Subcutaneous adipose tissue (tissue), 4 donors: ENCODE results near the gene PAQR8. TPM values are rescaled to one million over a fixed set of nuclear protein-coding genes. Genes with fewer than 3 reads are reported as not detected.

Experiments
- total RNA-seq, 4 donors: library from RNA; depleted of rRNA; stranded (reverse); fragments of >200 nt; gene quantifications; one replicate each; pipeline ENCODE4 v1.1.0, GENCODE V29; 2016
- TF ChIP-seq, protein P1 (sequence below): fragments of 450-650 bp; IDR thresholded peaks from one replicate; pipeline ENCODE4 v1.5.1; 2016; ENCODE audit warnings: low read depth, mild to moderate bottlenecking, control low read depth, antibody characterized with exemption, moderate library complexity

The PAQR8 gene
- total RNA-seq, 4 donors from 2014 or later: 2.8 to 9.9 (median 4.3) TPM

DNA sequence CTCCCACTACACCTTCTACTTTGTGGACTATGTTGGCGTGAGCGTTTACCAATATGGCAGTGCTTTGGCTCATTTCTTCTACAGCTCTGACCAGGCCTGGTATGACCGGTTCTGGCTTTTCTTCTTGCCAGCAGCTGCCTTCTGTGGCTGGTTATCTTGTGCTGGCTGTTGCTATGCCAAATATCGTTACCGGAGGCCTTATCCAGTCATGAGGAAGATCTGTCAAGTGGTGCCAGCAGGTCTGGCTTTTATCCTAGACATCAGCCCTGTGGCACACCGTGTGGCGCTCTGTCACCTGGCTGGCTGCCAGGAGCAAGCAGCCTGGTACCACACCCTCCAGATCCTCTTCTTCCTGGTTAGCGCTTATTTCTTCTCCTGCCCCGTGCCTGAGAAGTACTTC is 41.7 kb downstream of the PAQR8 start:
- TF ChIP-seq, protein P1, sequence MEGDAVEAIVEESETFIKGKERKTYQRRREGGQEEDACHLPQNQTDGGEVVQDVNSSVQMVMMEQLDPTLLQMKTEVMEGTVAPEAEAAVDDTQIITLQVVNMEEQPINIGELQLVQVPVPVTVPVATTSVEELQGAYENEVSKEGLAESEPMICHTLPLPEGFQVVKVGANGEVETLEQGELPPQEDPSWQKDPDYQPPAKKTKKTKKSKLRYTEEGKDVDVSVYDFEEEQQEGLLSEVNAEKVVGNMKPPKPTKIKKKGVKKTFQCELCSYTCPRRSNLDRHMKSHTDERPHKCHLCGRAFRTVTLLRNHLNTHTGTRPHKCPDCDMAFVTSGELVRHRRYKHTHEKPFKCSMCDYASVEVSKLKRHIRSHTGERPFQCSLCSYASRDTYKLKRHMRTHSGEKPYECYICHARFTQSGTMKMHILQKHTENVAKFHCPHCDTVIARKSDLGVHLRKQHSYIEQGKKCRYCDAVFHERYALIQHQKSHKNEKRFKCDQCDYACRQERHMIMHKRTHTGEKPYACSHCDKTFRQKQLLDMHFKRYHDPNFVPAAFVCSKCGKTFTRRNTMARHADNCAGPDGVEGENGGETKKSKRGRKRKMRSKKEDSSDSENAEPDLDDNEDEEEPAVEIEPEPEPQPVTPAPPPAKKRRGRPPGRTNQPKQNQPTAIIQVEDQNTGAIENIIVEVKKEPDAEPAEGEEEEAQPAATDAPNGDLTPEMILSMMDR: no peak

DNA sequence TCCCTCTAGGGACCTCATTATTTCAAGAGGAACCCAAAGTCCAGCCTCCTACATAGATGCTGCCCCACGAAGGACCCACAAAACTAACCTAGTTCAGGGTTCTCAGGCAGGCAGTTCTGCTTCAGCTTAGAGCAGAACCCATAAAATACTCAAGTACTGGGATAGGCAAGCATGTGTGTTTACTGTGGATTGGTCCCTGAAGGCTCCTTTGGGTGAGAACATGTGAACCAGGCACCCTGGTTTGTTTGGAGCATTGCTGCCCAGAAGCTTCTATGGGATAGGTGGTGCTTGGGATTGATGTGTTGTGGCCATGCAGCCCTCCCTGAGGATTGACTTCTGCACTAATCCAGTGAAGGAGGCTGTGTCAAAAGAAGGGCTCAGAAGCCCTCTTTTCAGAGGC is 43.3 kb downstream of the PAQR8 start:
- TF ChIP-seq, protein P1: no peak

DNA sequence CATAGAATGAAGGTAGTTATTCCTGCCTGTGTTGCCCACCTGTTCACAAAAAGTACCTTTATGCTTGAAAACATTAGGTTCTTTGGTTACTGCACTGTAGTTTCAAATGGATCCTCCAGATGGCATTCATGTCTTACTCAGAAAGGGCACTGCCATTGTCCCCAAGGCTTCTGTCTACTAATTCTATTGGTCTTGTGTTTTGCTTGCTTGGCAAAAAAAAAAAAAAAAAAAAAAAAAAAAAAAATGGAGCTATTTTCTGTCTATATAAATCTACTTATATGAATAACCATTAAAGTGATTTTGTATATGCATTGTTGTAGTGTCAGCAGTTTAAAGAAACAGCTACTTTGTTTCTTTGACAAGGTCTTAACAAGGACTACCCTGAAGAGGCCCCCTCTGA is 45.5 kb downstream of the PAQR8 start:
- TF ChIP-seq, protein P1: no peak

DNA sequence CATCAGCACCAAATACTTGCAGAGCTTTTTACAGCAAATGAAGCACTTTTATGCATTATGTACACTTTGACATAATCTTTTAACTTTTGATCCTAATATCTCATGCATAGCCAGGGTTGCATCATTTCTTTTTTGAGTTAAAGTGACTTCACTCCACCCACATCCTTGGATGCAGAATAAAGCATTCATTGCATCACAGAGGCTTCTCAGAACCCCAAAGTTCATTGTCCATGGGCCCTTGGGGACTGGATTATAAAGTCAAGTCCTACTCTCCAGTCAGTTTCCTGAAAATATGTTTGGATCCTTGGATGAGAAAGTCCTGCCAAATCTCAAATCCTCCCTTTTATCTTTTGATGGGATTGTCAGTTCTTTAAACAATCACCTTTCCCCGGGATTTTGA is 47.5 kb downstream of the PAQR8 start:
- TF ChIP-seq, protein P1: no peak

DNA sequence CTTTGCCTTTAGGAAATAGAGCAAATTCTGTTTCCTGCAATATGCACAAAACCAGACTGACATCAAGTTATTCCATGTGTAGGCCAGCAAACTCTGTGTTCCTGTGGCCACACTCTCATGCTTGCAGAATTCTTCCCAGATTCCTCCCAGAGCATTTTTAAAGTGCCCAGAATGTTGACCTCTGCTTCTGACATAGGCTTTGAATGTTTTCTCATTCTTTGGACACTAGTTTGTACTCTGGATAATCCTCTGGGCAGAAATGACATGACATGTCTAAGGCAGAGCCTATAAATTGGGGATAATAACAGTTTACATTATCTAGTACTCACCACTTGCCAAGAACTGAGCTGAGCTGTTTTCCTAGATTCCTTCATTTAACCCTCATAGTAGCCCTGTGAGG is 49.0 kb downstream of the PAQR8 start:
- TF ChIP-seq, protein P1: no peak

DNA sequence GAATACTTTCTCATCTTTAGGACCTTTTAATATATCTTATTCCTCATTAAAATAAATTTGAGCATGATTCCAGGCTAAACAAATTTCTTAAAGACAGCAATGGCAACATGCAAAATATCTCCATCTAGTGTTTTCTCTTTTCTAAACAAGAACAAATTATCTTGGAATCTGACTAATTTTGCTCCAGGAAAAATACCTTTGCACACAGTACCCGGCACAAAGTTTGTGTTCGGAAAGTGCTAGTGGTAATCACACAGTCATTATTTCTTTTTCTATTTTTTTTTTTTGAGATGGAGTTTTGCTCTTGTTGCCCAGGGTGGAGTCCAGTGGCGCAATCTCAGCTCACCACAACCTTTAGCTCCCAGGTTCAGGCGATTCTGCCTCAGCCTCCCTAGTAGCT is 50.0 kb downstream of the PAQR8 start:
- TF ChIP-seq, protein P1: no peak

DNA sequence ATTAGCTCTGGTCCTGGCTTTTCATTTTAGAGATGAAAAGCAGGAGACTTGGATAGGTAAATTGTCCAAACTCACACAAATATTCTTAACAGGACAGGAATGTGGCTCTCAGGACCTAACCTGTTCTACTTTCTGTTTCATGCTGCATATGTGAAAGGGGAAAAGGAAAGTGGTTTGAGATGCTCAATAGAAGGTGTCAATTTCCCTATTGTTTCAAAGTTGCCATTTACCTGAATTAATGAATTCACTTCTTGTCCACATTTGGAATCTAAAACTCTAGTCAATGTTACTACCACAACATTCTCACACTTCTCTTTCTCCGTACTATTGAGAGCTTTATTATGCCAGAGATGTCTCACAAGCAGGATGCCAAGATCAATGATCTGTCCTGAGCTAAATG is 53.4 kb downstream of the PAQR8 start:
- TF ChIP-seq, protein P1: no peak
